22Rv1 (cell line): ENCODE data around the gene EIF2D.

Experiments
- ZFX ChIP-seq: fragments of 450-650 bp; IDR thresholded peaks from 2 replicates; pipeline ENCODE4 v1.6.1; 2017; ENCODE audit warnings: antibody characterized with exemption, borderline replicate concordance
- TF ChIP-seq, protein P1 (sequence below): fragments of 450-650 bp; IDR thresholded peaks from 2 replicates; pipeline ENCODE4 v1.5.1; 2017; ENCODE audit warnings: mild to moderate bottlenecking

DNA sequence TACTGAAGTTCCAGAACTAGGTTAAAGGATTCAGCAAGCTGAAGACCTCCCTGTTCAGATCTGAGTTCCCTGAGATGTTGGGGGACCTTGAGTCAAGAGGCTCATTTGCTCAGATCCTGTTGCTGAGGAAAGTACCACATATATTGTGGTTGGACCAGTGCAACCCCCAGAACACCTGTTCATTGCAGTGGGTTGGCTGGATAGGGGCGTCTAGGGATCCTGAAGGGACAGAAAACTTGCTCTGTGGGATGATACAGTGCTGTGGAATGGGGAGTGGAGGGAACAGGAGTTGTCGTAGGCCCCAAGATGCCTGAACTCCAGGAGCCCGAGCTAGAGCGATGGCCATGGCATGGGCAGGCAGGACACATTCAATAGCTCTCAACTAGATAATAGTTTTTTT is 47.9 kb upstream of the EIF2D start:
- TF ChIP-seq, protein P1, sequence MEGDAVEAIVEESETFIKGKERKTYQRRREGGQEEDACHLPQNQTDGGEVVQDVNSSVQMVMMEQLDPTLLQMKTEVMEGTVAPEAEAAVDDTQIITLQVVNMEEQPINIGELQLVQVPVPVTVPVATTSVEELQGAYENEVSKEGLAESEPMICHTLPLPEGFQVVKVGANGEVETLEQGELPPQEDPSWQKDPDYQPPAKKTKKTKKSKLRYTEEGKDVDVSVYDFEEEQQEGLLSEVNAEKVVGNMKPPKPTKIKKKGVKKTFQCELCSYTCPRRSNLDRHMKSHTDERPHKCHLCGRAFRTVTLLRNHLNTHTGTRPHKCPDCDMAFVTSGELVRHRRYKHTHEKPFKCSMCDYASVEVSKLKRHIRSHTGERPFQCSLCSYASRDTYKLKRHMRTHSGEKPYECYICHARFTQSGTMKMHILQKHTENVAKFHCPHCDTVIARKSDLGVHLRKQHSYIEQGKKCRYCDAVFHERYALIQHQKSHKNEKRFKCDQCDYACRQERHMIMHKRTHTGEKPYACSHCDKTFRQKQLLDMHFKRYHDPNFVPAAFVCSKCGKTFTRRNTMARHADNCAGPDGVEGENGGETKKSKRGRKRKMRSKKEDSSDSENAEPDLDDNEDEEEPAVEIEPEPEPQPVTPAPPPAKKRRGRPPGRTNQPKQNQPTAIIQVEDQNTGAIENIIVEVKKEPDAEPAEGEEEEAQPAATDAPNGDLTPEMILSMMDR = no peak
- TF ChIP-seq ZFX = no peak
